Trophoblast cell (in vitro differentiated cells and primary cell): ENCODE results near the gene TAPBP. TPM values are rescaled to one million over a fixed set of nuclear protein-coding genes. Genes with fewer than 3 reads are reported as not detected.
A peak's percentile ranks its signal among the peaks of the same experiment; 100 is the strongest.
"Not testable (repeated sequence)": the region's sequence is repeated elsewhere in the genome, so short reads cannot be mapped to it uniquely, and the experiment has no call there.

Experiments
- DNase-seq, 2 donors: peaks; one replicate each; pipeline ENCODE4 v3.0.0-alpha.2; 2016
- H2AFZ ChIP-seq: 2 replicates; pipeline ENCODE4 v1.6.1; 2013; ENCODE audit warnings: low read length, moderate library complexity, mild to moderate bottlenecking; ENCODE audit not compliant: insufficient read depth, poor library complexity
- H2AK5ac ChIP-seq: 2 replicates; pipeline ENCODE4 v1.6.1; 2013; ENCODE audit warnings: mild to moderate bottlenecking, low read length
- H2BK120ac ChIP-seq: 2 replicates; pipeline ENCODE4 v1.6.1; 2013; ENCODE audit warnings: low read length, mild to moderate bottlenecking, moderate library complexity; ENCODE audit not compliant: insufficient read depth, poor library complexity
- H2BK12ac ChIP-seq: 2 replicates; pipeline ENCODE4 v1.6.1; 2013; ENCODE audit warnings: mild to moderate bottlenecking, low read length, moderate library complexity
- H2BK5ac ChIP-seq: 2 replicates; pipeline ENCODE4 v1.6.1; 2013; ENCODE audit warnings: low read length, low read depth, moderate library complexity, mild to moderate bottlenecking; ENCODE audit not compliant: poor library complexity
- H3K14ac ChIP-seq: 2 replicates; pipeline ENCODE4 v1.6.1; 2013; ENCODE audit warnings: mild to moderate bottlenecking, low read length
- H3K18ac ChIP-seq: 2 replicates; pipeline ENCODE4 v1.6.1; 2013; ENCODE audit warnings: mild to moderate bottlenecking, low read length
- H3K23ac ChIP-seq: 2 replicates; pipeline ENCODE4 v1.6.1; 2013; ENCODE audit warnings: low read length
- H3K27ac ChIP-seq: 2 replicates; pipeline ENCODE4 v1.5.1; 2013; ENCODE audit warnings: low read depth, mild to moderate bottlenecking, inconsistent platforms, low read length, moderate library complexity
- H3K27me3 ChIP-seq: 2 replicates; pipeline ENCODE4 v1.6.1; 2013; ENCODE audit warnings: inconsistent platforms, mild to moderate bottlenecking, low read length, moderate library complexity; ENCODE audit not compliant: insufficient read depth
- H3K36me3 ChIP-seq, 2 experiments: 1 replicate in 1 of 2; 2 replicates in 1 of 2; pipeline ENCODE4 v1.6.1; 2013; ENCODE audit warnings: low read length in 2 of 2, mild to moderate bottlenecking in 2 of 2, moderate library complexity in 1 of 2; ENCODE audit not compliant: insufficient read depth in 2 of 2, control insufficient read depth in 1 of 2
- H3K4ac ChIP-seq: 2 replicates; pipeline ENCODE4 v1.6.1; 2013; ENCODE audit warnings: low read depth, mild to moderate bottlenecking, low read length, moderate library complexity
- H3K4me1 ChIP-seq, 2 experiments: 1 replicate in 1 of 2; 2 replicates in 1 of 2; pipeline ENCODE4 v1.6.1; 2013; ENCODE audit warnings: low read length in 2 of 2, mild to moderate bottlenecking in 2 of 2, moderate library complexity in 1 of 2; ENCODE audit not compliant: insufficient read depth in 2 of 2, control insufficient read depth in 1 of 2
- H3K4me2 ChIP-seq: 2 replicates; pipeline ENCODE4 v1.6.1; 2013; ENCODE audit warnings: inconsistent platforms, mild to moderate bottlenecking, low read length, moderate library complexity
- H3K4me3 ChIP-seq: 2 replicates; pipeline ENCODE4 v1.5.1; 2013; ENCODE audit warnings: mild to moderate bottlenecking, low read depth, low read length, inconsistent platforms
- H3K79me1 ChIP-seq: one replicate; pipeline ENCODE4 v1.6.1; 2013; ENCODE audit warnings: low read length
- H3K79me2 ChIP-seq: 2 replicates; pipeline ENCODE4 v1.6.1; 2013; ENCODE audit warnings: low read length, mild to moderate bottlenecking; ENCODE audit not compliant: control insufficient read depth, insufficient read depth, poor library complexity
- H3K9ac ChIP-seq: 2 replicates; pipeline ENCODE4 v1.6.1; 2013; ENCODE audit warnings: mild to moderate bottlenecking, low read length
- H3K9me3 ChIP-seq: 2 replicates; pipeline ENCODE4 v1.6.1; 2013; ENCODE audit warnings: low read depth, mild to moderate bottlenecking, control low read depth, inconsistent platforms, low read length; ENCODE audit not compliant: insufficient read depth
- H4K12ac ChIP-seq: 2 replicates; pipeline ENCODE4 v1.6.1; 2013; ENCODE audit warnings: low read depth, mild to moderate bottlenecking, low read length, moderate library complexity
- H4K8ac ChIP-seq: 2 replicates; pipeline ENCODE4 v1.6.1; 2013; ENCODE audit warnings: low read depth, mild to moderate bottlenecking, low read length, moderate library complexity
- H4K91ac ChIP-seq: one replicate; pipeline ENCODE4 v1.6.1; 2013; ENCODE audit warnings: low read depth, mild to moderate bottlenecking, low read length, moderate library complexity
- WGBS: extraction: QIAGEN DNeasy Blood & Tissue Kit; methylation state at CpG from one replicate; pipeline ENCODE4 v1.1.7; 2013; ENCODE audit warnings: missing lambda C conversion rate; ENCODE audit not compliant: insufficient read length, insufficient coverage; ENCODE audit errors: extremely low coverage; 5-methylcytosine and 5-hydroxymethylcytosine counted together
- polyA plus RNA-seq: library from polyadenylated mRNA; stranded (reverse); fragments of 200-250 nt; gene quantifications from 2 replicates; pipeline ENCODE4 v1.2.3, GENCODE V29; 2013

TAPBP gene
- 62.9 and 65.4 TPM in 2 replicates for polyA plus RNA-seq

GRCh38 chr6:33313709-33314514, at the start of gene TAPBP:
TAPBP (minus strand) TSS chr6:33314078; CDS start chr6:33314041, 37 bp downstream.
- peak within 1 kb of the TSS; percentile 88 for H3K9ac ChIP-seq
- peak within 1 kb of the TSS; percentile 33 for H2BK120ac ChIP-seq
- peak within 1 kb of the TSS; percentile 63 for H4K8ac ChIP-seq
- H3K27me3 ChIP-seq: no peaks in the 10 kb centered on the region
- peak within 1 kb of the TSS; percentile 27 for H2BK5ac ChIP-seq
- no peak within 1 kb of the TSS for H2BK12ac ChIP-seq
- peak within 1 kb of the TSS; percentile 77 for H3K4me2 ChIP-seq
- H3K9me3 ChIP-seq: no peaks in the 10 kb centered on the region
- peak within 1 kb of the TSS; percentile 11 for H3K4ac ChIP-seq
- peaks cover 18% of the 10 kb centered on the region for H3K79me1 ChIP-seq
- no CpG with 5 or more reads among the region's 47 CpGs for WGBS
- peak within 1 kb of the TSS; percentile 84 for H3K4me3 ChIP-seq
- peaks cover 12% of the 10 kb centered on the region for H3K79me2 ChIP-seq
- peak within 1 kb of the TSS; percentile 49 for H2AK5ac ChIP-seq
- H3K36me3 ChIP-seq: peaks cover 13 to 15% of the 10 kb centered on the region in 2 experiments
- H3K4me1 ChIP-seq: peaks cover 14 to 23% of the 10 kb centered on the region in 2 experiments
- H3K27ac ChIP-seq: peak within 1 kb of the TSS; percentile 65
- H3K14ac ChIP-seq: peak within 1 kb of the TSS; percentile 64
- peak within 1 kb of the TSS; percentile 90 for H3K18ac ChIP-seq
- H4K91ac ChIP-seq: peak within 1 kb of the TSS; percentile 78
- no peak within 1 kb of the TSS for H3K23ac ChIP-seq
- H2AFZ ChIP-seq: peak within 1 kb of the TSS; percentile 24
- peak within 1 kb of the TSS; percentile 31 for H4K12ac ChIP-seq
- DNase-seq: peak; percentile 76 to 82

DNA sequence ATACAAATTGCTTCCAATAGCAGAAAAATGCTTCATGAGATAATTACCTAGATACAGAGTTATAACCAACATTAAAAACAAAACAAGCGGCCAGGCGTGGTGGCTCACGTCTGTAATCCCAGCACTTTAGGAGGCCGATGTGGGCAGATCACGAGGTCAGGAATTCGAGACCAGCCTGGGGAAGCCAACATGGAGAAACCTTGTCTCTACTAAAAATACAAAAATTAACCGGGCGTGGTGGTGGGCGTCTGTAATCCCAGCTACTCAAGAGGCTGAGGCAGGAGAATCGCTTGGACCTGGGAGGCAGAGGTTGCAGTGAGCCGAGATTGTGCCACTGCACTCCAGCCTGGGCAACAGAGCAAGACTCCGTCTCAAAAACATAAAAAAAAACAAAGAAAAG, 49.6 kb upstream of the TAPBP start:
- not testable (repeated sequence) for H3K9ac ChIP-seq, H3K36me3 ChIP-seq, H3K4me1 ChIP-seq, H3K23ac ChIP-seq, H2AK5ac ChIP-seq, H3K4me2 ChIP-seq, H3K4ac ChIP-seq, H3K18ac ChIP-seq, H3K14ac ChIP-seq, H3K79me2 ChIP-seq, H3K27me3 ChIP-seq, H2AFZ ChIP-seq, H3K4me3 ChIP-seq, H3K79me1 ChIP-seq, H4K91ac ChIP-seq, H2BK12ac ChIP-seq, H2BK120ac ChIP-seq, H2BK5ac ChIP-seq, H4K8ac ChIP-seq, H3K27ac ChIP-seq, H4K12ac ChIP-seq, H3K9me3 ChIP-seq
- DNase-seq: peak; percentile 42 to 46
- no CpG with 5 or more reads among the region's 12 CpGs for WGBS

- H3K14ac ChIP-seq: no peak overlapping the region
- H3K27ac ChIP-seq: no peak overlapping the region
- H3K4me2 ChIP-seq: no peak overlapping the region
- H4K8ac ChIP-seq: no peak overlapping the region
- H3K4me3 ChIP-seq: no peak overlapping the region
- no peak overlapping the region for H4K12ac ChIP-seq
- H4K91ac ChIP-seq: no peak overlapping the region
- H2BK120ac ChIP-seq: no peak overlapping the region
- H3K4me1 ChIP-seq: peaks cover 0 to 2% of the 10 kb centered on the region in 2 experiments
- no peak overlapping the region for H3K9ac ChIP-seq
- no peaks in the 10 kb centered on the region for H3K9me3 ChIP-seq
- no peak overlapping the region for H3K4ac ChIP-seq
- H3K79me2 ChIP-seq: no peaks in the 10 kb centered on the region
- H2BK12ac ChIP-seq: no peak overlapping the region
- H3K18ac ChIP-seq: no peak overlapping the region
- H3K23ac ChIP-seq: no peak overlapping the region
- DNase-seq: no peak
- no peak overlapping the region for H2AFZ ChIP-seq
- H3K27me3 ChIP-seq: no peaks in the 10 kb centered on the region
- H3K79me1 ChIP-seq: peaks cover 1% of the 10 kb centered on the region
- no peak overlapping the region for H2AK5ac ChIP-seq
- H2BK5ac ChIP-seq: no peak overlapping the region
- no peaks in the 10 kb centered on the region for H3K36me3 ChIP-seq
These were observed 45.5 kb upstream of the TAPBP start for GRCh38 chr6:33359331-33359730.

DNA sequence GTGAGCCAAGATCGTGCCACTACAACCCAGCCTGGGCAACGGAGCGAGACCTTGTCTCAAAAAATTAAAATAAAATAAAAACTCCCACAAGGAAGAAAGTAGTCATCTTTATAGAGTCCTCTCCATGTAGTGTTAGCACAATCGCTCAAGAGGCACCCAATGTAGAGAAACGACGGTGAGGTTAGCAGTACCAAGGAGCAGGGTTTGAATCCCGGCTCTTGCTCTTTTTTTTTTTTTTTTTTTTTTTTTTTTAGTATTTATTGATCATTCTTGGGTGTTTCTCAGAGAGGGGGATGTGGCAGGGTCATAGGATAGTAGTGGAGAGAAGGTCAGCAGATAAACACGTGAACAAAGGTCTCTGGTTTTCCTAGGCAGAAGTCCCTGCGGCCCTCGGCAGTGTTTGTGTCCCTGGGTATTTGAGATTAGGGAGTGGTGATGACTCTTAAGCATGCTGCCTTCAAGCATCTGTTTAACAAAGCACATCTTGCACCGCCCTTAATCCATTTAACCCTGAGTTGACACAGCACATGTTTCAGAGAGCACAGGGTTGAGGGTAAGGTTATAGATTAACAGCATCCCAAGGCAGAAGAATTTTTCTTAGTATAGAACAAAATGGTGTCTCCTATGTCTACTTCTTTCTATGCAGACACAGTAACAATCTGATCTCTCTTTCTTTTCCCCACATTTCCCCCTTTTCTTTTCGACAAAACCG, 43.4 kb upstream of the TAPBP start:
- WGBS: no CpG with 5 or more reads among the region's 13 CpGs
- not testable (repeated sequence) for H3K23ac ChIP-seq, H3K14ac ChIP-seq, H4K91ac ChIP-seq, H2AFZ ChIP-seq, H3K79me1 ChIP-seq, H3K4me1 ChIP-seq, H3K4me3 ChIP-seq, H3K79me2 ChIP-seq, H3K4ac ChIP-seq, H3K27me3 ChIP-seq, H3K9me3 ChIP-seq, H2AK5ac ChIP-seq, H4K8ac ChIP-seq, H3K4me2 ChIP-seq, H3K9ac ChIP-seq, H2BK120ac ChIP-seq, H2BK5ac ChIP-seq, H4K12ac ChIP-seq, H2BK12ac ChIP-seq, H3K36me3 ChIP-seq, H3K27ac ChIP-seq, DNase-seq, H3K18ac ChIP-seq
